Body of pancreas (tissue), 4 donors: ENCODE measurements around the gene CREB5.

Source experiments
- POLR2A ChIP-seq, 3 donors: fragments of 450-650 bp; IDR thresholded peaks; one replicate each; pipeline ENCODE4 v1.6.1; 2016; ENCODE audit warnings: antibody characterized with exemption in 3 of 3, mild to moderate bottlenecking in 2 of 3
- TF ChIP-seq, protein P1 (sequence below), 7 experiments: fragments of 450-650 bp in 4 of 7; fragments of 200-600 bp in 3 of 7; sonication (generic) in 3 of 7; IDR thresholded peaks; one replicate each; pipeline ENCODE4 v1.5.1; 2016 to 2019; ENCODE audit warnings: antibody characterized with exemption in 7 of 7

DNA sequence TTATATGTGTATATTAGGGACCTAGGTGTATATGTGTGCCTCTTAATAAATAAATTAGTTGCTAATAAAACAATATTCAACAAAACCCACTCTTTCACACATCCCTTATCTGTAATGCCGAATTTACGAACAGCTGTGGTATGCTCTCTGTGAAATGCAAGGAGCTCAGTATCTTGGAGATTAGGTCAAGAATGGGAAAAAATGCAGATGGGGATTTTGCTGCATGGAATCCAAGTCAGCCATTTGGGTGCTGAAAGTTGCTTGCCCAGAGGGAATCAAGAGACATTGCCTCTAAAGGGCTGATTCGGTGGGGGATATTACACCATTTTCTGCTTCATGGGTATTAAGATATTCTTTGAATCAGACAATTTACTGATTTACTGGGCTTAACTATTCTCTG lies 93.5 kb downstream of the CREB5 start:
- TF ChIP-seq, protein P1, sequence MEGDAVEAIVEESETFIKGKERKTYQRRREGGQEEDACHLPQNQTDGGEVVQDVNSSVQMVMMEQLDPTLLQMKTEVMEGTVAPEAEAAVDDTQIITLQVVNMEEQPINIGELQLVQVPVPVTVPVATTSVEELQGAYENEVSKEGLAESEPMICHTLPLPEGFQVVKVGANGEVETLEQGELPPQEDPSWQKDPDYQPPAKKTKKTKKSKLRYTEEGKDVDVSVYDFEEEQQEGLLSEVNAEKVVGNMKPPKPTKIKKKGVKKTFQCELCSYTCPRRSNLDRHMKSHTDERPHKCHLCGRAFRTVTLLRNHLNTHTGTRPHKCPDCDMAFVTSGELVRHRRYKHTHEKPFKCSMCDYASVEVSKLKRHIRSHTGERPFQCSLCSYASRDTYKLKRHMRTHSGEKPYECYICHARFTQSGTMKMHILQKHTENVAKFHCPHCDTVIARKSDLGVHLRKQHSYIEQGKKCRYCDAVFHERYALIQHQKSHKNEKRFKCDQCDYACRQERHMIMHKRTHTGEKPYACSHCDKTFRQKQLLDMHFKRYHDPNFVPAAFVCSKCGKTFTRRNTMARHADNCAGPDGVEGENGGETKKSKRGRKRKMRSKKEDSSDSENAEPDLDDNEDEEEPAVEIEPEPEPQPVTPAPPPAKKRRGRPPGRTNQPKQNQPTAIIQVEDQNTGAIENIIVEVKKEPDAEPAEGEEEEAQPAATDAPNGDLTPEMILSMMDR (IDR thresholded peaks at IDR 0.05), result no peak
- no peak for TF ChIP-seq POLR2A (IDR thresholded peaks at IDR 0.05)
